OCI-LY7 (cell line): Measurements from ENCODE around the gene GATA6. TPM values are rescaled to one million over a fixed set of nuclear protein-coding genes. Genes with fewer than 3 reads are reported as not detected.

Experiments used
- BruUV-seq: library from RNA; stranded (reverse); fragments of 400-500 nt; replicated peaks from 2 replicates; lab custom pipeline; 2021; lab: Mats Ljungman, UMichigan
- CTCF ChIA-PET: fragments of 300-600 bp; sonication (Branson Sonifier 250); formaldehyde crosslinking; loops from one replicate; lab custom pipeline; 2022; ENCODE audit warnings: antibody characterized with exemption; ENCODE audit not compliant: unreplicated experiment; lab: Charles Lee
- POLR2A ChIA-PET: fragments of 300-600 bp; sonication (Branson Sonifier 250); formaldehyde crosslinking; loops from one replicate; lab custom pipeline; 2022; ENCODE audit warnings: antibody characterized with exemption; lab: Charles Lee
- DNase-seq: peaks from one replicate; pipeline ENCODE4 v3.0.0-alpha.2; 2015; ENCODE audit warnings: low spot score
- H2AFZ ChIP-seq: fragments of 200-600 bp; sonication (generic), shearing (Covaris generic); 2 replicates; pipeline ENCODE4 v1.6.1; 2014; ENCODE audit warnings: mild to moderate bottlenecking, antibody characterized with exemption, low read length, moderate library complexity
- H3K27ac ChIP-seq: fragments of 200-600 bp; sonication (generic); 2 replicates; pipeline ENCODE4 v1.5.1; 2014; ENCODE audit warnings: mixed run types, low read depth, mild to moderate bottlenecking, moderate library complexity, low read length, inconsistent platforms; ENCODE audit not compliant: poor library complexity, severe bottlenecking
- H3K36me3 ChIP-seq: fragments of 200-600 bp; sonication (generic); 2 replicates; pipeline ENCODE4 v1.6.1; 2014; ENCODE audit warnings: mild to moderate bottlenecking, antibody characterized with exemption, low read length, moderate library complexity, mixed read lengths; ENCODE audit not compliant: insufficient read depth
- H3K4me1 ChIP-seq: fragments of 200-600 bp; sonication (generic); 2 replicates; pipeline ENCODE4 v1.5.1; 2014; ENCODE audit warnings: mild to moderate bottlenecking, low read length; ENCODE audit not compliant: insufficient read depth, poor library complexity, severe bottlenecking
- H3K4me2 ChIP-seq: fragments of 200-600 bp; sonication (generic); 2 replicates; pipeline ENCODE4 v1.6.1; 2014; ENCODE audit warnings: mild to moderate bottlenecking, low read length
- H3K4me3 ChIP-seq: fragments of 200-600 bp; sonication (generic); 2 replicates; pipeline ENCODE4 v1.5.1; 2014; ENCODE audit warnings: mild to moderate bottlenecking, low read depth, low read length; ENCODE audit not compliant: poor library complexity, severe bottlenecking
- H3K79me2 ChIP-seq: fragments of 200-600 bp; sonication (generic); 2 replicates; pipeline ENCODE4 v1.6.1; 2016; ENCODE audit warnings: low read depth, mild to moderate bottlenecking, low read length, moderate library complexity, mixed read lengths; ENCODE audit not compliant: insufficient read depth
- H3K9me2 ChIP-seq: fragments of 200-600 bp; sonication (generic); 2 replicates; pipeline ENCODE4 v1.6.1; 2016; ENCODE audit warnings: mild to moderate bottlenecking, low read length, mixed read lengths; ENCODE audit not compliant: insufficient read depth
- H3K9me3 ChIP-seq: fragments of 200-600 bp; sonication (generic); 2 replicates; pipeline ENCODE4 v1.6.1; 2014; ENCODE audit warnings: mild to moderate bottlenecking, mixed run types, low read length, mixed read lengths
- H4K20me1 ChIP-seq: fragments of 200-600 bp; sonication (generic); 2 replicates; pipeline ENCODE4 v1.6.1; 2014; ENCODE audit warnings: mild to moderate bottlenecking, antibody characterized with exemption, low read length, moderate library complexity, mixed read lengths; ENCODE audit not compliant: insufficient read depth
- CTCF ChIP-seq: fragments of 200-600 bp; sonication (generic); conservative IDR thresholded peaks from 2 replicates; pipeline ENCODE4 v1.5.1; 2014; ENCODE audit warnings: mild to moderate bottlenecking, antibody characterized with exemption, low read length, moderate library complexity, mixed read lengths
- EZH2phosphoT487 ChIP-seq: fragments of 200-600 bp; sonication (generic); IDR thresholded peaks from 2 replicates; pipeline ENCODE4 v1.6.1; 2018; ENCODE audit warnings: low read depth, borderline replicate concordance, mild to moderate bottlenecking, mixed run types, antibody characterized with exemption, low read length, moderate library complexity, mixed read lengths
- intact Hi-C: fragments of 100-400 bp; cut with micrococcal nuclease; formaldehyde crosslinking; loops from one replicate; pipeline ENCODE4 v1.10.0; 2022; ENCODE audit not compliant: unreplicated experiment
- total RNA-seq, 2 experiments: library from RNA; depleted of rRNA in 1 of 2; stranded (reverse); fragments of >200 nt in 1 of 2; shearing (Covaris generic) in 1 of 2; gene quantifications; 2 replicates each; pipeline ENCODE4 v1.2.3, GENCODE V29; 2014 to 2022

The GATA6 gene
- total RNA-seq, 2 experiments from 2014 or later: not detected

GRCh38 chr18:22161090-22161489 lies 8.3 kb upstream of the GATA6 start:
- intact Hi-C loops: no loop called here
- H3K9me3 ChIP-seq: no peaks in the 10 kb centered on the region
- H3K4me3 ChIP-seq: no peak overlapping the region
- no peaks in the 10 kb centered on the region for H4K20me1 ChIP-seq
- no peak for DNase-seq
- POLR2A ChIA-PET: no interaction called here
- no peak overlapping the region for H2AFZ ChIP-seq
- CTCF ChIA-PET: no interaction called here
- no peaks in the 10 kb centered on the region for H3K4me1 ChIP-seq
- H3K27ac ChIP-seq: no peak overlapping the region
- no peak overlapping the region for H3K4me2 ChIP-seq
- no peak for TF ChIP-seq EZH2phosphoT487
- TF ChIP-seq CTCF: no peak
- H3K9me2 ChIP-seq: no peaks in the 10 kb centered on the region
- no TSS peak for BruUV-seq
- H3K36me3 ChIP-seq: no peaks in the 10 kb centered on the region
- H3K79me2 ChIP-seq: no peaks in the 10 kb centered on the region

- Histone ChIP-seq H3K4me2 (no peak overlapping the region), H3K4me3 (no peak overlapping the region), H3K9me3 (no peaks in the 10 kb centered on the region), H3K36me3 (no peaks in the 10 kb centered on the region), H4K20me1 (no peaks in the 10 kb centered on the region), H3K27ac (no peak overlapping the region), H3K79me2 (no peaks in the 10 kb centered on the region), H2AFZ (no peak overlapping the region), H3K4me1 (no peaks in the 10 kb centered on the region), H3K9me2 (no peaks in the 10 kb centered on the region)
- ChIA-PET CTCF (interaction anchor here (1.0 kb wide), 1 partner anchor 19 kb away, joined by 3 read pairs; no protein-coding TSS in a partner anchor), POLR2A (interaction anchor here (0.5 to 0.7 kb wide), 3 partner anchors 16 to 772 kb away, joined by 3 to 4 read pairs (median 3); no protein-coding TSS in a partner anchor)
- DNase-seq: no peak
- no TSS peak for BruUV-seq
- intact Hi-C loops: no loop called here
- TF ChIP-seq CTCF: no peak
- TF ChIP-seq EZH2phosphoT487: no peak
Measured at GRCh38 chr18:22163416-22164161, 5.8 kb upstream of the GATA6 start.
